Adipocyte (in vitro differentiated cells): ENCODE data around the gene DEPDC5.

Experiments
- DNase-seq: peaks from one replicate; pipeline ENCODE4 v3.0.0-alpha.2; 2015; ENCODE audit warnings: low read depth
- H3K27me3 ChIP-seq: replicated peaks from 2 replicates; pipeline ENCODE4 v1.7.0; 2013; ENCODE audit warnings: mild to moderate bottlenecking, low read length, moderate library complexity; ENCODE audit not compliant: control insufficient read depth, insufficient read depth
- H3K36me3 ChIP-seq: 2 replicates; pipeline ENCODE4 v1.7.0; 2013; ENCODE audit warnings: low read length, mild to moderate bottlenecking, moderate library complexity; ENCODE audit not compliant: control insufficient read depth, insufficient read depth, severe bottlenecking
- H3K4me1 ChIP-seq: 2 replicates; pipeline ENCODE4 v1.7.0; 2013; ENCODE audit warnings: mild to moderate bottlenecking, low read length, moderate library complexity; ENCODE audit not compliant: control insufficient read depth, insufficient read depth
- H3K4me3 ChIP-seq: 2 replicates; pipeline ENCODE4 v1.7.0; 2013; ENCODE audit warnings: mild to moderate bottlenecking, low read length, moderate library complexity
- H3K9ac ChIP-seq: 2 replicates; pipeline ENCODE4 v1.7.0; 2013; ENCODE audit warnings: mild to moderate bottlenecking, low read length, moderate library complexity
- H3K9me3 ChIP-seq: 2 replicates; pipeline ENCODE4 v1.7.0; 2013; ENCODE audit warnings: mild to moderate bottlenecking, low read length, moderate library complexity; ENCODE audit not compliant: control insufficient read depth

DEPDC5 gene

DNA sequence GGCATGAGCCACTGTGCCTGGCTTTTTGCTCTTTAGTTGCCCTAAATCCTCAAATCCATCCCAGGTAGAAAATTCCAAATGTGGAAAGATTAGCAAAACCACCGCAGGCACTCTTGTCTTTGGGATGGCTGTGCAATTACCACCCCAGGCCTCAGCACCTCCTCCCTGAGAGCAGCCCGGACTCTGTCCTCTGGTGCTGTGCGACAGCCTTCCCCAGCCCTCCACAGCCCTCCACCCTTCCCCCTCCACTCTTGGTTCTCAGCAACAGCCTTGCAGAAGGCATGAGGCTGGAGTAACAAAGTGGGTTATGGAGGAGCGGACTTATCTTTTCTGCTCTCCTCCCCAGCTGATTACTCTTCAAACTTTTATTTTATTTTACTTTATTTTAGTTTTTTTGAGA lies 145.8 kb downstream of the DEPDC5 start:
- no peaks in the 10 kb centered on the region for H3K27me3 ChIP-seq
- H3K36me3 ChIP-seq, result peaks cover 34% of the 10 kb centered on the region
- DNase-seq, result no peak
- peaks cover 8% of the 10 kb centered on the region for H3K4me1 ChIP-seq
- no peak overlapping the region for H3K9ac ChIP-seq
- no peaks in the 10 kb centered on the region for H3K9me3 ChIP-seq
- H3K4me3 ChIP-seq, result no peak overlapping the region

- Histone ChIP-seq H3K9me3 (no peaks in the 10 kb centered on the region), H3K4me1 (peaks cover 8% of the 10 kb centered on the region), H3K27me3 (no peaks in the 10 kb centered on the region), H3K9ac (no peak overlapping the region), H3K36me3 (peaks cover 30% of the 10 kb centered on the region), H3K4me3 (no peak overlapping the region)
- no peak for DNase-seq
Measured at GRCh38 chr22:31901388-31902137, 147.7 kb downstream of the DEPDC5 start.

GRCh38 chr22:31904651-31905050 lies 150.8 kb downstream of the DEPDC5 start:
- Histone ChIP-seq H3K4me1 (peaks cover 8% of the 10 kb centered on the region), H3K27me3 (no peaks in the 10 kb centered on the region), H3K9ac (no peak overlapping the region), H3K4me3 (no peak overlapping the region), H3K36me3 (peaks cover 23% of the 10 kb centered on the region), H3K9me3 (no peaks in the 10 kb centered on the region)
- DNase-seq, result no peak

DNA sequence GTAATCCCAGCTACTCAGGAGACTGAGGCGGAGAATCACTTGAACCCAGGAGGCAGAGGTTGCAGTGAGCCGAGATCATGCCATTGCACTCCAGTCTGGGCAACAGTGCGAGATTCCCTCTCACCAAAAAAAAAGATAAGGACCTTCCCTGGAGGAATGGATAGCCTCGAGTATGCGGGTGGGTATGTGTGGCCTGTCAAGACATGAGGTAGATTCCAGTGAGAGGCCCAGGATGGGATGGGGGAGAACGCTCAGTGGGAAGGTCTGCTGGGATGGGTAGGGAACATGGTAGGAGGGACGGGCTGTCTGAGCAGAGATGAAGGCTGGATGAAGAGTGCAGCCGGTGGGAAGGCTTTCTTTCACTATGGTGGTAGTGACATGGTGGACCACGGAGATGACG lies 151.5 kb downstream of the DEPDC5 start:
- no peak for DNase-seq
- peaks cover 23% of the 10 kb centered on the region for H3K36me3 ChIP-seq

DNA sequence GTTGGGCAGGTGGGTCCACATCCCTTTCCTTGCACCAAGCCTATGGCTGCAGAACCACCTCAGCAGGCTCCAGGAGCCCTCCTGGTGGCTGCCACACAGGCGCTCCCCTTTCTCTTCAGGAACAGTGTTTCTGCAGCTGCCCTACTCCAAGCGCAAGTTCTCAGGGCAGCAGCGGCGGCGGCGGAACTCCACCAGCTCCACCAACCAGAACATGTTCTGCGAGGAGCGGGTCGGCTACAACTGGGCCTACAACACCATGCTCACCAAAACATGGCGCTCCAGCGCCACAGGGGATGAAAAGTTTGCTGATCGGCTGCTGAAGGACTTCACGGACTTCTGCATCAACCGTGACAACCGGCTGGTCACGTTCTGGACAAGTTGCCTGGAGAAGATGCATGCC lies 152.3 kb downstream of the DEPDC5 start:
- DNase-seq, result no peak
- H3K9me3 ChIP-seq, result no peaks in the 10 kb centered on the region
- no peaks in the 10 kb centered on the region for H3K27me3 ChIP-seq
- H3K4me3 ChIP-seq, result no peak overlapping the region
- peaks cover 8% of the 10 kb centered on the region for H3K4me1 ChIP-seq
- H3K36me3 ChIP-seq, result peaks cover 23% of the 10 kb centered on the region
- H3K9ac ChIP-seq, result no peak overlapping the region

More for the DNA sequence above, 151.5 kb downstream of the DEPDC5 start:
- Histone ChIP-seq H3K4me1 (peaks cover 8% of the 10 kb centered on the region), H3K9me3 (no peaks in the 10 kb centered on the region), H3K4me3 (no peak overlapping the region), H3K27me3 (no peaks in the 10 kb centered on the region), H3K9ac (no peak overlapping the region)

DNA sequence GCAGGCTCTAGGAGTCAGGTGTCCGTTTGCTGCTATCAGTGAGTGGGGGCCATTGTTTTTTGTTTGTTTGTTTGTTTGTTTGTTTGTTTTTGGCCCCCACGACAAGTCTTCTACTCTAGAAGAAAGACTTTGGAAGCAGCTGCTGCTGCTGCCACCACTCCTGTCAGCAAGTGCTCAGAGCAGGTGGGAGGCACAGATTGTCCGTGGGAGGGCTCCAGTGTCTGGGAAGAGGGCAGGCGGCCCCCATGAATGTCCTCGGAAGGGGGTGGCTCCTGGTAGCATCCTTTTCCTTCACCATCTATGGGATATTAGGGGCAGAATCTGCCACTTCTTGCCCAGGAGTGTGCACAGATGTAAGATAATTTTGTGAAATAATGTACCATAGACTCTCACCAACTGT lies 152.8 kb downstream of the DEPDC5 start:
- Histone ChIP-seq H3K36me3 (peaks cover 23% of the 10 kb centered on the region), H3K9ac (no peak overlapping the region), H3K9me3 (no peaks in the 10 kb centered on the region), H3K4me3 (no peak overlapping the region), H3K27me3 (no peaks in the 10 kb centered on the region), H3K4me1 (peaks cover 5% of the 10 kb centered on the region)
- DNase-seq, result no peak

DNA sequence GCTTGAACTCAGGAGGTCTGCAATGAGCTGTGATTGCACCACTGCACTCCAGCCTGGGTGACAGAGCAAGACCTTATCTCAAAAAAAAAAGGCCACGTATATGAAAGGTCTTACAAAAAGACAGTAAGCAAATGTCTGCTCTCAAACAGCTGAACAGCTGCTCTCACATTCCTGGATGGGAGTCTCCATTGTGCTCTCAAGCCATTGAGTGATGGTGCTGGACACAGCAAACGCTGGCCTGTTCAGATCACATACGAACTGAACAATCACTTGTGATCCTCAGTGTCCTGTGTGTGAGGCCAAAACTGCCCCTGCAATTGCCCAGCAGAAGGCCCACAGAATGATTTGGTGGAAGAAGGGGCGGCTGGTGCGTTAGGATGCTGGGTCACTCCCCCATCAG lies 156.2 kb downstream of the DEPDC5 start:
- Histone ChIP-seq H3K9me3 (no peaks in the 10 kb centered on the region), H3K9ac (no peak overlapping the region), H3K36me3 (peaks cover 12% of the 10 kb centered on the region), H3K4me3 (no peak overlapping the region), H3K27me3 (no peaks in the 10 kb centered on the region), H3K4me1 (peaks cover 9% of the 10 kb centered on the region)
- no peak for DNase-seq

- H3K9ac ChIP-seq, result no peak overlapping the region
- H3K4me3 ChIP-seq, result no peak overlapping the region
- H3K27me3 ChIP-seq, result no peaks in the 10 kb centered on the region
- H3K36me3 ChIP-seq, result peaks cover 1% of the 10 kb centered on the region
- no peaks in the 10 kb centered on the region for H3K9me3 ChIP-seq
- peaks cover 9% of the 10 kb centered on the region for H3K4me1 ChIP-seq
- no peak for DNase-seq
Measured at GRCh38 chr22:31911565-31912406, 158.0 kb downstream of the DEPDC5 start.

GRCh38 chr22:31912407-31912743 lies 158.6 kb downstream of the DEPDC5 start:
- Histone ChIP-seq H3K4me1 (peaks cover 9% of the 10 kb centered on the region), H3K4me3 (no peak overlapping the region), H3K9me3 (no peaks in the 10 kb centered on the region), H3K36me3 (no peaks in the 10 kb centered on the region), H3K9ac (no peak overlapping the region), H3K27me3 (no peaks in the 10 kb centered on the region)
- peak; percentile 36 for DNase-seq

DNA sequence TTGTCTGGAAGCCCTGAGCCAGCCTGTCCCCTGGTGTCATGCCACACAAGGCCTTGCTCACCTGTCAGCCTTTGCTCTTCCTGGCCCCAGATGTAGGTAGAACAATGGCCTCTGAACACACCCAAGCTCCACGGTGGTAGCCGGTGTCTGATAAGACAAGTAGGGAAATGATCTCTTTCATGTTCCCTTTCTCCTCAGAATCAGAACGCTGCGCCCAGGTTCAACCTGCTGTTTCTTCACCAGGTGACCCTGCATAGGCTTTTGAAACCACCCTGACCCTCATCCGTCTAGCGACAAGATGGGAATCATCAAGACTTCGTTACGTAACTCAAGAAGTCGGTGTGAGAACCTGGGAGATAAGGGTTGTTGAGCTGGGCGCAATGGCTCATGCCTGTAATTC lies 161.8 kb downstream of the DEPDC5 start:
- peaks cover 4% of the 10 kb centered on the region for H3K27me3 ChIP-seq
- H3K4me1 ChIP-seq, result peaks cover 9% of the 10 kb centered on the region
- no peak overlapping the region for H3K4me3 ChIP-seq
- DNase-seq, result no peak
- H3K9ac ChIP-seq, result no peak overlapping the region
- no peaks in the 10 kb centered on the region for H3K36me3 ChIP-seq
- no peaks in the 10 kb centered on the region for H3K9me3 ChIP-seq

DNA sequence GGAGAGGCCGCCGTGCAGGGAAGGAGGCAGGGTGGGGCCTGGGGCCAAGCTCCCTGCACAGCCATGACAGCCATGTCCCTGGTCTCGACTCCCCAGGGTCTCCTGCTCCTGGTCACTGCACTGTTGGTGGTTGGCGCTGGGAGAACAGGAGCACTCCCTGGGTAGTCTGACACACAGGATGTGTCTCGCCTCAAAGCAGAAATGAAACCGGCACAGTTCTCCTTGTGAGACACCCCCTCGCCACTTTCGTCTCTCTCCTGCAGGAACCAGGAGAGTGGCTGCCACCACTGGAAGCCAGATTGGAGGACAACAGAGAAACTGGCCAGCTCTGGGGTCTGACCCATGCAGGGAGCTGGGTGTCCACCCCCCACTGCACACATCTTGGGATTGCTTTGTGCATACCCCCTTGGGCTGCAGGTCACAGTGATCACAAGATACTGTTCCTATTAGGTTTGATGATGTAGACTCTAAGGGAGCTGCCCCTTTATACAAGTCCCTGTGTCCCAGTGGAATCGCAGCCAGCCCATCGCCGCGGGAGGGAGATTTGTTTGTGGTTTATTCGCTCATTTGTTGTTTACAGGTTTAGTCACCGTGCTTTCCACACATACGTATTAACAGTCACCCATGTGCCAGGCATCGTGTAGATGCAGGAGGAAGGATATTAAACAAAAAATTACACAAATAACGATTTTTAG lies 163.6 kb downstream of the DEPDC5 start:
- peaks cover 4% of the 10 kb centered on the region for H3K27me3 ChIP-seq
- no peaks in the 10 kb centered on the region for H3K9me3 ChIP-seq
- no peak for DNase-seq
- no peak overlapping the region for H3K4me3 ChIP-seq
- H3K4me1 ChIP-seq, result peaks cover 3% of the 10 kb centered on the region
- H3K9ac ChIP-seq, result no peak overlapping the region
- H3K36me3 ChIP-seq, result no peaks in the 10 kb centered on the region
